T follicular helper cell (primary cell): Measurements from ENCODE around the gene PCDHB7.
"Not testable (repeated sequence)": the region's sequence is repeated elsewhere in the genome, so short reads cannot be mapped to it uniquely, and the experiment has no call there.

Source experiments
- DNase-seq: peaks from one replicate; pipeline ENCODE4 v3.0.0-alpha.2; 2020; ENCODE audit warnings: low read depth

Gene PCDHB7

GRCh38 chr5:141224844-141225243 is 52.4 kb downstream of the PCDHB7 start:
- not testable (repeated sequence) for DNase-seq

GRCh38 chr5:141225421-141225820 is 53.0 kb downstream of the PCDHB7 start:
- DNase-seq: not testable (repeated sequence)
